Cardiac muscle cell (in vitro differentiated cells and primary cell): Measurements from ENCODE around the gene CD40. TPM values are rescaled to one million over a fixed set of nuclear protein-coding genes. Genes with fewer than 3 reads are reported as not detected.
A peak's percentile ranks its signal among the peaks of the same experiment; 100 is the strongest.

ENCODE experiments used
- DNase-seq, 2 donors: peaks; one replicate each; pipeline versions ENCODE4 v3.0.0 to v3.0.0-alpha.2; 2010 to 2017; ENCODE audit warnings: low read depth in 1 of 2, low spot score in 1 of 2
- H3K27ac ChIP-seq: fragments of 200-600 bp; sonication (generic); 2 replicates; pipeline ENCODE4 v1.5.1; 2016
- H3K27me3 ChIP-seq: fragments of 200-600 bp; sonication (generic); 2 replicates; pipeline ENCODE4 v1.6.0; 2016; ENCODE audit warnings: control low read depth
- H3K36me3 ChIP-seq: fragments of 200-600 bp; sonication (generic); 2 replicates; pipeline ENCODE4 v1.5.1; 2016; ENCODE audit warnings: control low read depth
- H3K4me1 ChIP-seq: fragments of 200-600 bp; sonication (generic); 2 replicates; pipeline ENCODE4 v1.8.1; 2017; ENCODE audit warnings: low read depth, mild to moderate bottlenecking, mixed run types
- H3K4me3 ChIP-seq: fragments of 200-600 bp; sonication (generic); 2 replicates; pipeline ENCODE4 v1.5.1; 2016; ENCODE audit warnings: mild to moderate bottlenecking
- H3K9me3 ChIP-seq: fragments of 200-600 bp; sonication (generic); 2 replicates; pipeline ENCODE4 v1.5.1; 2017; ENCODE audit warnings: low read depth, mild to moderate bottlenecking, control low read depth
- polyA plus RNA-seq: library from polyadenylated mRNA; unstranded; fragments of >200 nt; fragmentation: Nextera tagmentation; extraction: Ambion mirVana; gene quantifications from 2 replicates; pipeline ENCODE4 v1.2.1, GENCODE V29; 2016
- total RNA-seq: library from RNA; depleted of rRNA; stranded (reverse); fragments of >200 nt; gene quantifications from 2 replicates; pipeline ENCODE4 v1.2.3, GENCODE V29; 2016
- TF ChIP-seq, protein P1 (sequence below): IDR thresholded peaks from 2 replicates; pipeline ENCODE4 v1.5.1; 2012; ENCODE audit warnings: low read depth, mild to moderate bottlenecking, low read length

Gene CD40
- total and polyA plus RNA-seq, 2 experiments from 2014 or later = 0.42 to 1.5 TPM

DNA sequence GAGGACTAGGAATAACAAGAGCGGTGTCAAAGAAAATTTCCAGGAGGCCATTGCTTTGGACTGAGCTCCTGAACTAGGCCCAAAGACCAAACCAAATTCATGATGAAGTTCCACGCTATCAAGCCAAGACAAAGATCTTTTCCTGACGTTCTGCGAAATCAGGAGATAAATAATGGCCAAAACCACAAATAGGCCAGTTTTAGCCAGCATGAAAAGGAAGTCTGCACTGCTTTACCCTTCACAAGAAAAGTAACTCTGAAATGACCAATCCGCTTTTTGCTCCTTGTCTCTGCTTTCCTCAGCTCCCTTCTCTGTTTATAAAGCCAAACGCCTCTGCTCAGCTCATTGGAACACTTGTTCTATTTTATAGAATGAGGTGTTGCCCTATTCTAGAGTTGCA lies 35.0 kb upstream of the CD40 start:
- TF ChIP-seq, protein P1, sequence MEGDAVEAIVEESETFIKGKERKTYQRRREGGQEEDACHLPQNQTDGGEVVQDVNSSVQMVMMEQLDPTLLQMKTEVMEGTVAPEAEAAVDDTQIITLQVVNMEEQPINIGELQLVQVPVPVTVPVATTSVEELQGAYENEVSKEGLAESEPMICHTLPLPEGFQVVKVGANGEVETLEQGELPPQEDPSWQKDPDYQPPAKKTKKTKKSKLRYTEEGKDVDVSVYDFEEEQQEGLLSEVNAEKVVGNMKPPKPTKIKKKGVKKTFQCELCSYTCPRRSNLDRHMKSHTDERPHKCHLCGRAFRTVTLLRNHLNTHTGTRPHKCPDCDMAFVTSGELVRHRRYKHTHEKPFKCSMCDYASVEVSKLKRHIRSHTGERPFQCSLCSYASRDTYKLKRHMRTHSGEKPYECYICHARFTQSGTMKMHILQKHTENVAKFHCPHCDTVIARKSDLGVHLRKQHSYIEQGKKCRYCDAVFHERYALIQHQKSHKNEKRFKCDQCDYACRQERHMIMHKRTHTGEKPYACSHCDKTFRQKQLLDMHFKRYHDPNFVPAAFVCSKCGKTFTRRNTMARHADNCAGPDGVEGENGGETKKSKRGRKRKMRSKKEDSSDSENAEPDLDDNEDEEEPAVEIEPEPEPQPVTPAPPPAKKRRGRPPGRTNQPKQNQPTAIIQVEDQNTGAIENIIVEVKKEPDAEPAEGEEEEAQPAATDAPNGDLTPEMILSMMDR = no peak
- DNase-seq = peak in 1 of 2 donors; percentile 37
- Histone ChIP-seq H3K9me3 (no peaks in the 10 kb centered on the region), H3K4me1 (peaks cover 31% of the 10 kb centered on the region), H3K27me3 (no peaks in the 10 kb centered on the region), H3K4me3 (no peak overlapping the region), H3K27ac (no peak overlapping the region), H3K36me3 (peaks cover 4% of the 10 kb centered on the region)

DNA sequence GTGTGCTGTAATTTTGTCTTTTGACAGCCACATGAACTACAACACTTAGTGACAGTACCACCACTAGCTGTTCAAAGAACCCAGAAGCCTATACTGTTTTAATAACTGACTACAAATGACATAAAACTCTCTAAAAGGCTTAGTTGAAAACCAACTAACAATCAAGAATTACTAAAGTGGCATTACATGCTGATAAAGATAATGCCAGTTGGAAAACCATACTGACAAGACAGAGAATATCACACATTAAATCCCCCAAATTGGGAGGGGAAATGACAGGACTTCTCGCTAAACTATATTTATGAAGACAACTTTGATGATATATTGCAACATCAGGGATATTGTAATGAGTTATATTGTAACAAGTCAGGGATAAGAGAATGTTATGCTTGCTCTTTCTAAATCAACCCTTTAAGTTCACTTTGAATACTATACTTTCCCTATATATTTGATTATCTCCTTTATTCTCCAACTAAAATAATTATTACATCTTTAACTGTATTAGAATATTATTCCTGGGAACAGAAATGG lies 34.5 kb upstream of the CD40 start:
- TF ChIP-seq, protein P1 = no peak
- no peaks in the 10 kb centered on the region for H3K36me3 ChIP-seq
- DNase-seq = no peak
- peaks cover 36% of the 10 kb centered on the region for H3K4me1 ChIP-seq
- H3K27me3 ChIP-seq = no peaks in the 10 kb centered on the region
- no peaks in the 10 kb centered on the region for H3K9me3 ChIP-seq
- H3K4me3 ChIP-seq = no peak overlapping the region
- no peak overlapping the region for H3K27ac ChIP-seq

DNA sequence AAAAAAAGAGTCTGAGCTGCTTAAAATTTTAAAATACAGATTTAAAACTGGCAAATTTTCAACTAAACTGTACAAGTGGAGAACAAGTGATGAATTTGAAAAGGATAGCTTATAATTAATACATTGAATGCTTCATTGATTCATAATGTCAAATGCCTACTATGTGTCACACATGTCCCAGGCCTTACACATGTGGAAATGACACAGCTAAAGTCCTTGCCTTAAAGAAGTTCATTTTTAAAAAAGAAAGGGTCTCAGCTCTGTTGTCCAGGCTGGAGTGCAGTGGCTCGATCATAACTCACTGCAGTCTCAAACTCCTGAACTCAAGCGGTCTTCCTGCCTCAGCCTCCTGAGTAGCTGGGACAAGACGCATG lies 33.3 kb upstream of the CD40 start:
- H3K4me3 ChIP-seq = no peak overlapping the region
- TF ChIP-seq, protein P1 = no peak
- no peaks in the 10 kb centered on the region for H3K36me3 ChIP-seq
- no peak overlapping the region for H3K27ac ChIP-seq
- DNase-seq = no peak
- no peaks in the 10 kb centered on the region for H3K27me3 ChIP-seq
- peaks cover 37% of the 10 kb centered on the region for H3K4me1 ChIP-seq
- no peaks in the 10 kb centered on the region for H3K9me3 ChIP-seq

DNA sequence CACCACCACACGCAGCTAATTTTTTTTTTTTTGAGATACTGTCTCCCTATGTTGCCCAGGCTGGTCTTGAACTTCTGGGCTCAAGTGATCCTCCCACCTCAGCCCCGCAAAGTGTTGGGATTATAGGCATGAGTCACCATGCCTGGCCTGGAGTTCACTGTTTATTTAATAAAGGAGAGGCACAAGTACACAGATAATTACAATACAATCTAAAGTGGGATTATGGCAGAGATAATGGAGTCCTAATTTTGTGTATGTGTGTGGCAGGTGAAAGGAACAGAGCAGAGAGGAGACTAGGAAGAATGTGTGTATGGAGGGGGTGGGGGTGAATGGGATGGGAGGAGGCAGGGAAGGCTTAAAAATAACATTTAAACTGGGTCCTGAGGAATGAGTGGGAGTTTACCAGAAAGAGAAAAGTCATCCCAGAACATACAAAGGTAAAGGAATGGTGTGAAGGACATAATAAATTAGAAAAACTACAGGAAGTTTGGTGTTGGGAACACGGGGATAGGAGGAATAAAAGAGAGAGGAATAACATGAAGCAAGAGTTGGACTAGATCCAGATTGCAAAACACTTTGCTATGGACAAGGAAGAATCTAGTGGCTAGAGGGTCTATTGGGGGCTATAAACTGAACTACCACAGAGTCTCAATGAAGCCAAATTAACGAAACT lies 32.8 kb upstream of the CD40 start:
- H3K36me3 ChIP-seq = no peaks in the 10 kb centered on the region
- peak in 1 of 2 donors; percentile 72 for DNase-seq
- no peaks in the 10 kb centered on the region for H3K9me3 ChIP-seq
- H3K4me3 ChIP-seq = no peak overlapping the region
- H3K27me3 ChIP-seq = no peaks in the 10 kb centered on the region
- TF ChIP-seq, protein P1 = no peak
- peaks cover 40% of the 10 kb centered on the region for H3K4me1 ChIP-seq
- H3K27ac ChIP-seq = no peak overlapping the region

DNA sequence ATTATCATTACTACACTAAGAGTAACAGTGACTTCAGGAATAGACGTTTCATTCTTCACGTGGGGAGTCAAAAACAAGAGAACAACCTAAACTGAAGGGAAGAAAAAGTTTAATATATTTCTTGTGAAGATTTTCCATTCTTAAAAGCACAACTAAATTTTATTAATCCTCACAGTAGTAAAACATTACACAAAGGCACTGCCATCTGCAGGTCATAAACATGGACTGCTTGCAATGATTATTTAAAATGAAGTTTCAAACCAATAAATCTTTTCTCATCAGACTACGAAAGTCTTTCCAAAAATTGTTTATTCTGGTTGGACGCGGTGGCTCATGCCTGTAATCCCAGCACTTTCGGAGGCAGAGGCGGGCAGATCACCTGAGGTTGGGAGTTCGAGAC lies 31.0 kb upstream of the CD40 start:
- H3K4me3 ChIP-seq = no peak overlapping the region
- TF ChIP-seq, protein P1 = peak; percentile 41

More for the DNA sequence above, 31.0 kb upstream of the CD40 start:
- peak in 1 of 2 donors; percentile 36 for DNase-seq
- Histone ChIP-seq H3K36me3 (no peaks in the 10 kb centered on the region), H3K9me3 (no peaks in the 10 kb centered on the region), H3K4me1 (peaks cover 40% of the 10 kb centered on the region), H3K27ac (no peak overlapping the region), H3K27me3 (no peaks in the 10 kb centered on the region)
